Left lobe of liver (tissue), 2 donors: ENCODE results near the gene PTPRD. TPM values are rescaled to one million over a fixed set of nuclear protein-coding genes. Genes with fewer than 3 reads are reported as not detected.

ENCODE experiments used
- ATAC-seq: fragments of 200-7000 bp; cut with Tn5 transposase; one replicate; pipeline ENCODE4 v1.9.1; 2020; ENCODE audit warnings: mild to moderate bottlenecking, moderate library complexity
- DNase-seq: peaks from one replicate; pipeline ENCODE4 v3.0.0-alpha.2; 2020; ENCODE audit warnings: low spot score
- total RNA-seq: library from RNA; stranded (reverse); gene quantifications from one replicate; pipeline ENCODE4 v1.2.1, GENCODE V29; 2021
- donor health status: DM: no; HTN: no; CAD: no; lungs with moderate emphysema.
- donor health status: DM: no; HTN: yes; CAD: no.

The PTPRD gene
- total RNA-seq, 1 donor from 2014 or later = 29.4 TPM

- ATAC-seq (no peak), DNase-seq (no peak)
Measured at GRCh38 chr9:8585036-8585435, 2027.8 kb downstream of the PTPRD start.

DNA sequence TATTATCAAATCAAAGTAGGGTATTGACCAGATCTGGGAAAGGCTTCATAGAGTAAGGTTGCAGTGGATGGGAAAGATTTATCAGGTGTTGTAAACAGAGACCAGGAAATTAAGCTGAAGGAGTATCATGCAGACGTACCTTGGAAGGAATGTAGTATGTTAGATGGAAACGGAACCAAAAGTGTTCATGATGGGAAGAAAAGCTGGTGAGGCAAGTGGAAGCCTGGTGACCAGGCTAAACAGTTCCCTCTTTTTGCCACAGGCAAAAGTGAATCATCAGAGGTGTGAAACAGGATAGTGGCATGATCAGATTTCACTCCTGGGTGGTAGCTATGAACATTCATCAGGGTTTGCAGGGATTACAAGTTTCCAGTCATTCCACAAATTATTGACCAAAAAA is 2033.1 kb downstream of the PTPRD start:
- no peak for ATAC-seq
- no peak for DNase-seq

- no peak for ATAC-seq
- DNase-seq = no peak
Measured at GRCh38 chr9:8576741-8577140, 2036.1 kb downstream of the PTPRD start.

DNA sequence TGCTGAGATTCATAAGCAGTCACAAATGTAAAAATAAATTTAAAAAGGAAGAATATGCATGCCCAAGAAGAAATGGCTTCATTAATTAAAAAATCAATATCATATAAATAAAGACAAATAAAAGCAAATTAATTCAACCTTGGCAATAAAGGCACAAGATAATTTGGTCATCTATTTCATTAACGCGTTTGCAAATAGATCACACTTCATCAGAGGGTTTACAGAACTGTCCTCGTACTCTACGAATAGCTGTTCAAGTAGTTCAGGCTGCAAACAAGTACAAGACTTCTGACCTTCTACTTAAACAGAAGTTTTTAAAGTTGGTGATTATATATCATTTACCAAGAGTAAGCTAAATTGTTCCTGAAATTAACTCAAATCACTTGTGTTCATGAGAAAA is 2038.0 kb downstream of the PTPRD start:
- no peak for DNase-seq
- ATAC-seq = no peak

DNA sequence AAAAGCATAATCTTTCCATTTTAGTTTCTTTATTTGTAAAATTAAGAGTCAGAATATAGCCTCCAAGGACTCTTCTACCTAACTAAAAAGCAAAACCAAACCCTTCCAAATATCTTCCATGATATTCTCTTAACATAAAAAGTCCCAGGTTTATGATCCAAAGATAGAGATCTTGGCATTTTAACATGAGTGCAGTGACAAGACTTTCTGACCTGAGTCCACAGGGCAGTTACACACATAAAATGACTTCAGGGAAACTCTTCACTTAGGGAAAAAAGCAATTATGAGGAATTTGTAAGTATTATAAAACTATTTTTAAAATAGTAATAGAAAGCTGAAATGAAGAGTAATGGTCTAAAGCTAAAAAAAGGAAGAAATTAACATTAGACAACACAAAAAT is 2040.6 kb downstream of the PTPRD start:
- no peak for DNase-seq

GRCh38 chr9:8571643-8572042 is 2041.2 kb downstream of the PTPRD start:
- DNase-seq (no peak), ATAC-seq (no peak)

More for the DNA sequence above, 2040.6 kb downstream of the PTPRD start:
- peak; percentile 58 for ATAC-seq

GRCh38 chr9:8570776-8571175 is 2042.0 kb downstream of the PTPRD start:
- no peak for DNase-seq
- no peak for ATAC-seq

GRCh38 chr9:8569823-8570222 is 2043.0 kb downstream of the PTPRD start:
- ATAC-seq (no peak), DNase-seq (no peak)

GRCh38 chr9:8567963-8568579 is 2044.7 kb downstream of the PTPRD start:
- no peak for ATAC-seq
- DNase-seq = no peak

- ATAC-seq = no peak
Measured at GRCh38 chr9:8564960-8565359, 2047.8 kb downstream of the PTPRD start.

DNA sequence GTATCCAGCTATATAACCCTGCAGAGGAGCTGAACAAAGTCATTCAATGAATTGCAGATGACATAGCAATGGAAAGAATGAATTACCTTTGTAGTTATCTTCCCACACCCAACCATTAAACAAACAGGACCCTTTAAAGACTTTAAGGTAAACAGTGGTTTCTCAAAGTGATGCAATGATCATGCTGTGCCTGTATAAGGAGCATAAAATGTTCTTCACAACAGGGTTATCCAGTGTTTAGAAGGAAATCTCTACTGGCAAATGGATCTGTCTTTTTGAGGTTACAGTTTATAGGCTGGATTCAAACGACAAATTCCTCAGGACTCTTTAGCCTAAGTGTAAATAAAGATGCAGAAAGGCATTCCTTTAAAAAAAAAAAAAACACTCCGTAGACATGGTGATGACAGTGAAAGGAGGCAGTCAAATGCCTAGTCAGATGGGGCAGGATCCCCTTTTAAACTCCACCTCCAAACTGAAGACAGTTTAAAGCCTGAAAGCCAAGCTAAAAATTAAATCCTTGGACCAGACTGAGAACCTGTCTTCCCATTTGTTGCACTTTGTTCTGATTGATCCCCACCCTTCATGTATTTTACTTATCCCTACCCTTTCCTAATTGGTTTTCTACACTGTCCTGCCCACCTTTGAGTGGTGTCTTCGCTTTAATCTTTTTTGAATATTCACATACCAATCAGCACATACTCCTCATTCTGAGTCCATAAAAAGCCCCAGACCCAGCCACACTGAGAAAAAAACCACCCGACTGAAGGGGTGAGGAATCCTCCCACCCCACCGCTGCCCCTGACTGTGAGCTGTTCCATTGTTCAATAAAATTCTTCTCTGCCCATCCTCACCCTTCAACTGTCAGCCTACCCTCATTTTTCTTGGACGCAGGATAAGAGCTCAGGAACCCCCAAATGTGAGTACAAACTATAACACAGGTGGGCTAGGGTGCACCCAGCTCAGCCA is 2052.0 kb downstream of the PTPRD start:
- ATAC-seq (no peak), DNase-seq (no peak)

More at GRCh38 chr9:8564960-8565359, 2047.8 kb downstream of the PTPRD start:
- no peak for DNase-seq

- ATAC-seq (no peak), DNase-seq (no peak)
Measured at GRCh38 chr9:8558176-8558575, 2054.6 kb downstream of the PTPRD start.

DNA sequence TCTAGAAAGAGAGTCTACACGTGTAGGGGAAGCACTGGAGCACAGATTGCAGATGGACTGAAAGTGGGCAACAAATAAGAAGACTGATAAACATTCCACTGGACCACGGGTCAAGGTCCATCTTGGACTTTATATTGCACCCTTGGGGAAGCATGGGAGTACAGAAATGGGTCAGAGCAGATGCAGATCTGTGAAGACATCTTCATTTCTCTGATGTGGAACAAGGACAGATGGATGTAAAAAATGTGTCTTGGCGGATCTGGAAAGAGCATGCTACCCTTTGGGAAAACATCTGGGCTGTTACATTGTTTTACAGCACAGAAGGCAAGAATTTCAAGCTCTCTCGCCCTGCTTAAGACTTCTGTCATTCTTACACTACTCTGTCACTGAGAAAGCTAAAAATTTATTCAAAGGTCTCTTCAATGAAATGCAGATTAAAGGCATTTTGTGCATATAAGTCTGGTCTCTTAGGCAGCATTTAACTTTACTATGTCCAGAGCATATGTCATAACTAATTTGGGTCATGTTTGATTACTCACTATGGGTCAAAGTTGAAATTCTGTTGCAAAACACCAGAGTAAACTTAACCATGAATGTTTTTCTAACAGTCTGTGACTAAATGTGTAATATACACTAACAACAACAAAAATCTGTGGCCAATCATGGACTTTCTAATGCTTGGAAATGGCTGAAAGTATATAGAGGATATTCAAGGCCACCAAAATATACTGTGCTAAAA is 2056.9 kb downstream of the PTPRD start:
- DNase-seq (no peak), ATAC-seq (peak; percentile 90)

- ATAC-seq (no peak), DNase-seq (no peak)
Measured at GRCh38 chr9:8553444-8553843, 2059.4 kb downstream of the PTPRD start.

DNA sequence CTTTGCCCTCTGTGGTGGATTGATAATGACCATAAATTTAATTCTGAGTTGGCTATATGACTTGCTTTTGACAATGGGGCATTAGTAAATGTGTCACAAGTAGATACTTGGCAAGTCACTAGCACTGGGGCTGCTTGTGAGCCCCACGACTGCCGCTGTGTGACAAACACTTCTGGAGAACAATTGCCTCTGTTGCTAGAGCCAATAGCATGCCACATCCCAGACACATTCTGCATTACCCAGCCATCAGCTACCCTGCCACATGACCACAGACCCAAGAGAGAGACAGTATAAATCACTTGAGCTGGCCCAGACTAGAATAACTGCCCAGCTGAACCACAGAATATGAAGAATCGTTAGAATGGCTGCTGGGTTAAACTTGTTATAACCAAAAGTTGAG is 2060.1 kb downstream of the PTPRD start:
- DNase-seq (no peak), ATAC-seq (no peak)

DNA sequence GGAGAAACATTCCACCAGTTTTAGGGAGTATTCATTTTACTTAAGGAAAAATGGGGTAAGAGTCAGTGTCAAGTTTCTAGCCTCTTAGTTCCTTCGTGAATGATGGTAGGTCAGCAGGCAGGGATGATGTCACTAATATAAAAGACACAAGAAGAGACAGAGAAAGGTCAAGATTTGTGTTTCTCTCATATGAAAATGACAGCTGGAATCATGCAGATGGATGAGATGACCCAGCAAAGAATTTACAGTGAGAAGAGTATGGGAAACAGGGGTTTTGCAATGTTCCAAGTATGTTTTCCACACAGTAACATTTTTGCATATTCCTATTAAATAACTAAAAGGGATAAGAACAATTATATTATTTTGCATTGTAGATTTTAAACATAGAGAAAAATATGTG is 2063.6 kb downstream of the PTPRD start:
- no peak for ATAC-seq
- no peak for DNase-seq

GRCh38 chr9:8543219-8543618 is 2069.6 kb downstream of the PTPRD start:
- ATAC-seq (no peak), DNase-seq (no peak)

DNA sequence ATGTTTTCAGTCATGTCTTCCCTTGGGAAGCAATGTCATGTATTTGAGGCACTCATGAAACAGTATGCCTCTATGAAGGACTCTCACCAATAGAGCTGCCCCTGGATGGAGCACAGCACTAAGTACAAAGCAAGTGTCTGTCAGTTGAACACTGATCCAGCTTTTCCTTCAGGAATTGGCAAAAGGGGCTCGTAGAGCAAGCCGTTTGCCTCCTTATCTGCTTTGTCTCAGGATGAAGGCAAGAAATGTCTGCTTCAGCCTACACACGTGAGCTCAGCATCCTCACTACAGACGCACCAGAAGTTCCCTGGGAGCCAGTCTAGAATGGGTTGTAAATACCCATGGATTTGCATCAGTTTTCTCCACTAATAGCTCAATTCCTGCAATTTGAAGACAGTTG is 2070.3 kb downstream of the PTPRD start:
- ATAC-seq = no peak
- no peak for DNase-seq

DNA sequence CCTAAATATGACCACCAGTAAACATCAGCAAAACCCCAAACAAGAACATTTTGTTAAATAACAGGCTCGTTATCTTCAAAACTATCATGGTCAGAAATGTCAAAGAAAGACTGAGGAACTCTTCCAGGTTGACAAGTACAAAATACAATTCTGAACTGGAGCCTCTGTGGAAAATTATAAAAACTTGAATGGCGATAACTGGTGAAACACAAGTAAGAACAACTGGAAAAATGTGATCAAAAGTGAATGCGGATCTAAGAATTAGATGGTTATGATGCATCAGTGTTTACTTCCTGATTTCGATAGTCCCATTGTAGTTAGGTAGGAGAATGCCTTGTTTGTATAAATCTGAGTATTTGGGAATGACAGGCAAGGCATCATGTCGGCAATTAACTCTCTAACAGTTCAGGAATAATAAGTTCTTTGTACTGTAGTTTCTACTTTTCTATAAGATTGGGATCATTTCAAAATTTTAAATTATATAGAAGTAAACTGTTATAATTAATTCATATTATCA is 2073.1 kb downstream of the PTPRD start:
- ATAC-seq (no peak), DNase-seq (no peak)

- DNase-seq (no peak), ATAC-seq (no peak)
Measured at GRCh38 chr9:8536845-8537244, 2076.0 kb downstream of the PTPRD start.

DNA sequence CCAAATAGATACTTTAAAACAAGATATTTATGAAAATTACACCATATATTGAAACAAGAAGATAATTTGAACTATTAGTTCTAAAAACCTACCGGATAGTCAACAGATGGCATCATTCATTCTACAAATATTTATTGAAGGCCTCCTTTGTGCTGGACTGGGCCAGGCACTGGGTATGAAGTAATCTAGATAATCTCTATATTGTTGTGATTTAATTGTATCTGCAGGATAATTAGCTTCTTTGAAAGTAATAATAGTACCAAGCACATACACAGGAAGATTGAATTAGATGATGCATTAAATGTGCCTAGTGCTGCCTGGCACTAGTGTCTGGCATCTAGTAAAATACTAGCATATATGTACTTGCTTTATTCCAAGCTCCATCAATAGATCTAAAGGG is 2078.0 kb downstream of the PTPRD start:
- ATAC-seq (no peak), DNase-seq (no peak)
